Stomach (tissue), 9 donors: ENCODE results near the gene ITGA1. TPM values are rescaled to one million over a fixed set of nuclear protein-coding genes. Genes with fewer than 3 reads are reported as not detected.

Experiments
- DNase-seq, 2 donors: peaks; one replicate each; pipeline versions ENCODE4 v3.0.0 to v3.0.0-alpha.2; 2013 to 2019
- H3K27ac ChIP-seq, 5 donors: fragments of 200-600 bp in 4 of 5; sonication (generic) in 4 of 5; one replicate each; pipeline ENCODE4 v1.5.1; 2013 to 2019; ENCODE audit warnings: mild to moderate bottlenecking in 1 of 5, moderate library complexity in 1 of 5
- H3K27me3 ChIP-seq, 3 donors: fragments of 200-600 bp; sonication (generic); one replicate each; pipeline ENCODE4 v1.5.1; 2017 to 2019; ENCODE audit warnings: mixed run types in 1 of 3
- H3K36me3 ChIP-seq, 4 donors: fragments of 200-600 bp; sonication (generic); 1 replicate in 3 of 4; 2 replicates in 1 of 4; pipeline ENCODE4 v1.5.1; 2016 to 2019
- H3K4me1 ChIP-seq, 4 donors: fragments of 200-600 bp; sonication (generic); one replicate each; pipeline ENCODE4 v1.5.1; 2016 to 2019
- H3K4me3 ChIP-seq, 4 donors: fragments of 200-600 bp; sonication (generic) in 3 of 4; one replicate each; pipeline ENCODE4 v1.5.1; 2016 to 2019; ENCODE audit warnings: mild to moderate bottlenecking in 1 of 4
- H3K9me3 ChIP-seq, 4 donors: fragments of 200-600 bp; sonication (generic); one replicate each; pipeline ENCODE4 v1.5.1; 2016 to 2019
- EP300 ChIP-seq: sonication (generic); formaldehyde crosslinking; IDR thresholded peaks from one replicate; pipeline ENCODE4 v1.6.1; 2017; ENCODE audit warnings: antibody characterized with exemption
- POLR2A ChIP-seq, 4 donors: fragments of 450-650 bp; IDR thresholded peaks; one replicate each; pipeline ENCODE4 v1.6.1; 2016; ENCODE audit warnings: antibody characterized with exemption in 4 of 4, control low read depth in 2 of 4, mild to moderate bottlenecking in 1 of 4, moderate library complexity in 1 of 4
- POLR2AphosphoS5 ChIP-seq, 3 donors: sonication (generic); formaldehyde crosslinking; IDR thresholded peaks; one replicate each; pipeline ENCODE4 v1.6.1; 2016; ENCODE audit warnings: antibody characterized with exemption in 3 of 3
- WGBS, 5 donors: extraction: QIAGEN DNeasy Blood & Tissue Kit in 3 of 5; methylation state at CpG; one replicate each; pipeline versions ENCODE4 v1.1.5 to v1.1.7; 2013 to 2018; 5-methylcytosine and 5-hydroxymethylcytosine counted together
- intact Hi-C: fragments of 100-400 bp; cut with DNase I; formaldehyde crosslinking; loops from one replicate; pipeline ENCODE4 v1.15.1; 2023; ENCODE audit warnings: low total_unique reads
- polyA plus RNA-seq, 3 donors: library from polyadenylated mRNA; stranded (reverse); fragments of 200-250 nt; gene quantifications; one replicate each; pipeline ENCODE4 v1.2.3, GENCODE V29; 2013
- total RNA-seq, 5 donors: library from RNA; depleted of rRNA; stranded (reverse); fragments of >200 nt; gene quantifications; one replicate each; pipeline versions ENCODE4 v1.1.0 to v1.2.3, GENCODE V29; 2014 to 2016
- TF ChIP-seq, protein P1 (sequence below), 7 experiments: fragments of 450-650 bp in 4 of 7; fragments of 200-600 bp in 3 of 7; sonication (generic) in 3 of 7; IDR thresholded peaks; one replicate each; pipeline ENCODE4 v1.5.1; 2016 to 2019; ENCODE audit warnings: antibody characterized with exemption in 7 of 7, control low read depth in 2 of 7, mild to moderate bottlenecking in 1 of 7
- donor health status: healthy with polysubstance abuse.
- donor health status: Bipolar disorder and iron deficiency.
- donor health status: healthy.

The ITGA1 gene
- total and polyA plus RNA-seq, 8 donors: 2.7 to 507 (median 77.0) TPM

DNA sequence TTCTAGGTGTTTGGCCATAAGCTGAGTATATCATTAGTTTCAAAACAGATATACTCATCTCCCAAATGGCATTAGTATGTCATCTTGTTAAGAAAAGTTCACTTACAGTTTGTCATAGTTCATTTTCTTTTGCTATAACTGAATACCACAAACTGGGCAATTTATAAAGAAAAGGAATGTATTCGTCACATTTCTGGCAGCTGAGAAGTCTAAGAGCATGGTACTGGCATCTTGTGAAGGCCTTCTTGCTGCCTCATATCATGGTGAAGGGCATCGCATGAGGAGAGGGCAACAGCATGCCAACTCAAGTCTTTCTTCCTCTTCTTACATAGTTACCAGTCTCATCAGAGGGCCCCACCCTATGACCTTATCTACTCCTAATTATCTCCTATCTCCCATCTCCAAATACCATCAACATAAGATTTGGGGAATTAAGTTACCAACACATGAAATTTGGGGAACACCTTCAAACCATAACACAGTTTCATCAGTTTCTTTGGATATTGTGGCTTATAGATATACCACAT, 20.4 kb upstream of the ITGA1 start:
- H3K36me3 ChIP-seq: no peaks in the 10 kb centered on the region
- no peak overlapping the region for H3K27ac ChIP-seq
- TF ChIP-seq EP300: no peak
- TF ChIP-seq POLR2AphosphoS5 (IDR thresholded peaks at IDR 0.05): no peak
- TF ChIP-seq POLR2A (IDR thresholded peaks at IDR 0.05): no peak
- TF ChIP-seq, protein P1, sequence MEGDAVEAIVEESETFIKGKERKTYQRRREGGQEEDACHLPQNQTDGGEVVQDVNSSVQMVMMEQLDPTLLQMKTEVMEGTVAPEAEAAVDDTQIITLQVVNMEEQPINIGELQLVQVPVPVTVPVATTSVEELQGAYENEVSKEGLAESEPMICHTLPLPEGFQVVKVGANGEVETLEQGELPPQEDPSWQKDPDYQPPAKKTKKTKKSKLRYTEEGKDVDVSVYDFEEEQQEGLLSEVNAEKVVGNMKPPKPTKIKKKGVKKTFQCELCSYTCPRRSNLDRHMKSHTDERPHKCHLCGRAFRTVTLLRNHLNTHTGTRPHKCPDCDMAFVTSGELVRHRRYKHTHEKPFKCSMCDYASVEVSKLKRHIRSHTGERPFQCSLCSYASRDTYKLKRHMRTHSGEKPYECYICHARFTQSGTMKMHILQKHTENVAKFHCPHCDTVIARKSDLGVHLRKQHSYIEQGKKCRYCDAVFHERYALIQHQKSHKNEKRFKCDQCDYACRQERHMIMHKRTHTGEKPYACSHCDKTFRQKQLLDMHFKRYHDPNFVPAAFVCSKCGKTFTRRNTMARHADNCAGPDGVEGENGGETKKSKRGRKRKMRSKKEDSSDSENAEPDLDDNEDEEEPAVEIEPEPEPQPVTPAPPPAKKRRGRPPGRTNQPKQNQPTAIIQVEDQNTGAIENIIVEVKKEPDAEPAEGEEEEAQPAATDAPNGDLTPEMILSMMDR (IDR thresholded peaks at IDR 0.05): no peak
- WGBS, 5 donors: 71 to 95% (median 90%) methylated on average over 2 of the region's 2 CpGs
- H3K4me3 ChIP-seq: no peak overlapping the region
- no peak for DNase-seq
- H3K4me1 ChIP-seq: no peaks in the 10 kb centered on the region
- intact Hi-C loops: no loop called here
- H3K27me3 ChIP-seq: no peaks in the 10 kb centered on the region
- H3K9me3 ChIP-seq: no peaks in the 10 kb centered on the region

DNA sequence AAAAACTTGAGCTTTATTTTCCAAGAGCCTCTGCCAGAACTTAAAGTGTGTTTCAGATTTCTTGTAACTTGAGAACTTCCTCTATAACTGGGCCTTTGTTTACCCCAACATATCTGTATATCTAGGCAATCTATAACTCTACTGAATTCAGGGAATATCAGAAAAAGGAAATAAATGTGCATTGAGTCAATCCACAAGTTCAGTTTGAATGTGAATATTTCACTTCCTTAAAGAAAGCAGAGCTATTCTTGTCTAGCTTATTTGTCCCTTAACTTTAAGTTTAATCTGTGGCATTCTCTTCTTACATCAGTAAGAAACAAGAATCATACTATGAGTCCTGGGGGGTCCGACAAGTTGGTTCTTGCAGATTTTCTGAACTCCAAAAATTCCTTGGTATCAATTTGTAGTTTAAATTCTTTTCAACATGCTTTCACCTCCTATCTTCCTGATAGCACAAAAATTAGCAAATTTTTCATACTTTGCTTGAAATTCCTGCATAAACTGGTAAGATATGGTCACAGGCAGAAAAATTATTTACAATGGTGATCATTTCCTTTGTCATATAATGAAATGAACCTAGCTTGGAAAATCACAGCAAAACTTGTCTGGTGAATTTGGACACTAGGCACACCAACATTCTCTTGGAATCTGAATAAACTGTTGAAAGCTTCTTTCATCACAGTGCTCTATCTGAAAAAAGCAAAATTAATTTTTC, 19.8 kb upstream of the ITGA1 start:
- H3K4me1 ChIP-seq: no peaks in the 10 kb centered on the region
- no peaks in the 10 kb centered on the region for H3K36me3 ChIP-seq
- TF ChIP-seq, protein P1 (IDR thresholded peaks at IDR 0.05): no peak
- no peak for TF ChIP-seq POLR2AphosphoS5 (IDR thresholded peaks at IDR 0.05)
- H3K9me3 ChIP-seq: no peaks in the 10 kb centered on the region
- H3K4me3 ChIP-seq: no peak overlapping the region
- no peak for DNase-seq
- H3K27me3 ChIP-seq: no peaks in the 10 kb centered on the region
- H3K27ac ChIP-seq: no peak overlapping the region
- intact Hi-C loops: no loop called here
- 72 to 94% (median 83%) methylated on average over 1 of the region's 1 CpG for WGBS, 5 donors

DNA sequence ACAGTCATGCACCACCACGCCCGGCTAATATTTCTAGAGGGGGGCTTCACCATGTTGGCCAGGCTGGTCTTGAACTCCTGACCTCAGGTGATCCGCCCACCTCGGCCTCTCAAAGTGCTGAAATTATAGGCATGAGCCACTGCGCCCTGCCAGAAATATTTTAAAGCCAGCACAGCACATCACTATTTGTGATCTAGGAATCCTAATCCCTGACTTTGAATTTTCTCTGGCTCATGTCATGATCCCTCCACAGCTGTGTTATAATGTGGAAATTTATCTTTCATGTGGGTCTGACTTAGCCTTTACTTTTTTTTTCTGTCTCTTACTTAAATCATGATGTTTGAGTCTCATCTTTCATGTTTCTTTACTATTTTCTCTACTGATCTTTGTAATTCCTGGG, 18.7 kb upstream of the ITGA1 start:
- no peaks in the 10 kb centered on the region for H3K27me3 ChIP-seq
- no peaks in the 10 kb centered on the region for H3K4me1 ChIP-seq
- no peaks in the 10 kb centered on the region for H3K9me3 ChIP-seq
- H3K27ac ChIP-seq: no peak overlapping the region
- H3K4me3 ChIP-seq: no peak overlapping the region
- WGBS, 5 donors: 86 to 96% (median 91%) methylated on average over 5 of the region's 5 CpGs
- DNase-seq: no peak
- intact Hi-C loops: no loop called here
- no peak for TF ChIP-seq POLR2A (IDR thresholded peaks at IDR 0.05)
- TF ChIP-seq POLR2AphosphoS5 (IDR thresholded peaks at IDR 0.05): no peak
- TF ChIP-seq, protein P1 (IDR thresholded peaks at IDR 0.05): no peak
- no peaks in the 10 kb centered on the region for H3K36me3 ChIP-seq

GRCh38 chr5:52770287-52770939, 17.3 kb upstream of the ITGA1 start:
- H3K4me1 ChIP-seq: no peaks in the 10 kb centered on the region
- no peaks in the 10 kb centered on the region for H3K9me3 ChIP-seq
- 92 to 97% (median 95%) methylated on average over 4 of the region's 4 CpGs for WGBS, 5 donors
- H3K27me3 ChIP-seq: no peaks in the 10 kb centered on the region
- TF ChIP-seq POLR2AphosphoS5 (IDR thresholded peaks at IDR 0.05) (no peak), POLR2A (IDR thresholded peaks at IDR 0.05) (no peak), EP300 (no peak)
- TF ChIP-seq, protein P1 (IDR thresholded peaks at IDR 0.05): no peak
- DNase-seq: no peak
- intact Hi-C loops: no loop called here
- no peak overlapping the region for H3K4me3 ChIP-seq
- H3K27ac ChIP-seq: no peak overlapping the region
- H3K36me3 ChIP-seq: no peaks in the 10 kb centered on the region
